Measurements from ENCODE around the gene UGGT1. TPM values are rescaled to one million over a fixed set of nuclear protein-coding genes. Genes with fewer than 3 reads are reported as not detected.

Gene UGGT1
- total RNA-seq, 1 donor from 2014 or later, result 102 TPM

GRCh38 chr2:128095201-128095600, 4.2 kb downstream of the UGGT1 start:
- DNase-seq (ENCODE audit: low spot score), result no peak
- Mint-ChIP-seq H3K4me1 (ENCODE audit: unreplicated experiment) (peaks cover 31% of the 10 kb centered on the region), H3K9me3 (ENCODE audit: unreplicated experiment) (no peaks in the 10 kb centered on the region), H3K27me3 (ENCODE audit: unreplicated experiment) (no peaks in the 10 kb centered on the region), H3K27ac (ENCODE audit: unreplicated experiment) (peak overlapping the region; percentile 92), H3K4me3 (ENCODE audit: unreplicated experiment) (no peak overlapping the region), H3K36me3 (ENCODE audit: low read depth, unreplicated experiment) (peaks cover 18% of the 10 kb centered on the region)
- TF ChIP-seq CTCF (IDR thresholded peaks at IDR 0.05; ENCODE audit: unreplicated experiment), result no peak

DNA sequence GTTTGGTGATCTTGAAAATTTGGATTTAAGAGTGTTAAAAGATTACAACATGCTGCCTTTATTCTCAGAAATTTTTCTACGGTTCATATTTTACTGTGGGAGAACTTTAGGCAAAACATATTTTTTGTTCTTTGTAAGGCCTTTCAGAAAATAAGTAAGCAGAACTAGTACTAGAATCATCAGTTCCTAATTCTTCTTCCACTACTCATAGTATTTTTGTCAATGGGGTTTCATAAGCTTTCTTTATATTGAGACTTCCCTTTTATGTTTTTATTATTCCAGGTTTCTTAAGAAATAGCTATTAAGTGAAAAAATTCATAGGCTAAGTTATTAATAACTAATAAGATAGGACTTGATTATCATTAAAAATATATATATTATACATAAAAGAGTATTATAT, 12.4 kb downstream of the UGGT1 start:
- no peak overlapping the region for H3K4me3 Mint-ChIP-seq (ENCODE audit: unreplicated experiment)
- no peak for DNase-seq (ENCODE audit: low spot score)
- TF ChIP-seq CTCF (IDR thresholded peaks at IDR 0.05; ENCODE audit: unreplicated experiment), result no peak
- no peaks in the 10 kb centered on the region for H3K9me3 Mint-ChIP-seq (ENCODE audit: unreplicated experiment)
- no peaks in the 10 kb centered on the region for H3K4me1 Mint-ChIP-seq (ENCODE audit: unreplicated experiment)
- H3K36me3 Mint-ChIP-seq (ENCODE audit: low read depth, unreplicated experiment), result peaks cover 5% of the 10 kb centered on the region
- no peaks in the 10 kb centered on the region for H3K27me3 Mint-ChIP-seq (ENCODE audit: unreplicated experiment)
- no peak overlapping the region for H3K27ac Mint-ChIP-seq (ENCODE audit: unreplicated experiment)

DNA sequence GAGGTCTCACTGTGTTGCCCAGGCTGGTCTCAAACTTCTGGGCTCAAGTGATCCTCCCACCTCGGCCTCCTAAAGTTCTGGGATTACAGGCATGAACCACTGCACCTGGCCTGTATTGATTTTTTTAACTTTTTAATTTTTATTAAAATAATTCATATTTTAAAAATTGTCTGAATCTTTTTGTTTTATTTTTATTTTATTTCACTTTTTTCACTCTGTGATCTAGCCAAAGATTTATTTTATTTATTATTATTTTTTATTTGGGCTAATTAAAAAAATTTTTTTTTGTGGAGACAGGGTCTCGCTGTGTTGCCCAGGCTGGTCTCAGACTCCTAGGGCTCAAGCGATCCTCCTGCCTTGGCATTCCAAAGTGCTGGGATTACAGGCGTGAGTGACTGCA, 14.1 kb downstream of the UGGT1 start:
- Mint-ChIP-seq H3K36me3 (ENCODE audit: low read depth, unreplicated experiment) (peaks cover 5% of the 10 kb centered on the region), H3K4me1 (ENCODE audit: unreplicated experiment) (no peaks in the 10 kb centered on the region), H3K27me3 (ENCODE audit: unreplicated experiment) (no peaks in the 10 kb centered on the region), H3K27ac (ENCODE audit: unreplicated experiment) (no peak overlapping the region), H3K9me3 (ENCODE audit: unreplicated experiment) (no peaks in the 10 kb centered on the region), H3K4me3 (ENCODE audit: unreplicated experiment) (no peak overlapping the region)
- DNase-seq (ENCODE audit: low spot score), result no peak
- TF ChIP-seq CTCF (IDR thresholded peaks at IDR 0.05; ENCODE audit: unreplicated experiment), result no peak

- no peak for DNase-seq (ENCODE audit: low spot score)
- TF ChIP-seq CTCF (IDR thresholded peaks at IDR 0.05; ENCODE audit: unreplicated experiment), result no peak
- Mint-ChIP-seq H3K36me3 (ENCODE audit: low read depth, unreplicated experiment) (no peaks in the 10 kb centered on the region), H3K27me3 (ENCODE audit: unreplicated experiment) (no peaks in the 10 kb centered on the region), H3K4me1 (ENCODE audit: unreplicated experiment) (no peaks in the 10 kb centered on the region), H3K9me3 (ENCODE audit: unreplicated experiment) (no peaks in the 10 kb centered on the region), H3K4me3 (ENCODE audit: unreplicated experiment) (no peak overlapping the region), H3K27ac (ENCODE audit: unreplicated experiment) (no peak overlapping the region)
These were observed 17.2 kb downstream of the UGGT1 start for GRCh38 chr2:128108166-128108565.

DNA sequence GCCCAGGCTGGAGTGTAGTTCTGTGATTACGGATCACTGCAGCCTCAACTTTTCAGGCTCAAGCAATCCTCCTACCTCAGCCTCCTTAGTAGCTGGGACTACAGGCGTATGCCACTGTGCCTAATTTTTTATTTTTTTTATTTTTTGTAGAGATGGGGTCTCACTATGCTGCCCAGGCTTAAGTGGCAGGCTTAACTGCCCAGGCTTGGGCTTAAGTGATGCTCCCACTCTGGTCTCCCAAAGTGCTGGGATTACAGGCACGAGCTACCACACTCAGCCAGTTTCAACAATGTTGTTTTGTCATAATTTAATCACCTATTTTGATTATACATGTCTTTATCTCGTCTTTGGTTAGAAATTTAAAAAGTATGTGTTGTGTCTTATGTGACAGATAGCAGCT, 18.2 kb downstream of the UGGT1 start:
- TF ChIP-seq CTCF (IDR thresholded peaks at IDR 0.05; ENCODE audit: unreplicated experiment), result no peak
- no peak for DNase-seq (ENCODE audit: low spot score)
- no peaks in the 10 kb centered on the region for H3K36me3 Mint-ChIP-seq (ENCODE audit: low read depth, unreplicated experiment)
- H3K27ac Mint-ChIP-seq (ENCODE audit: unreplicated experiment), result no peak overlapping the region
- H3K4me3 Mint-ChIP-seq (ENCODE audit: unreplicated experiment), result no peak overlapping the region
- H3K4me1 Mint-ChIP-seq (ENCODE audit: unreplicated experiment), result no peaks in the 10 kb centered on the region
- no peaks in the 10 kb centered on the region for H3K27me3 Mint-ChIP-seq (ENCODE audit: unreplicated experiment)
- no peaks in the 10 kb centered on the region for H3K9me3 Mint-ChIP-seq (ENCODE audit: unreplicated experiment)
